ENCODE data around the gene CPNE6.

CPNE6 gene

GRCh38 chr14:24054646-24055045, 16.7 kb upstream of the CPNE6 start:
- DNase-seq (ENCODE audit: low read depth) = no peak

DNA sequence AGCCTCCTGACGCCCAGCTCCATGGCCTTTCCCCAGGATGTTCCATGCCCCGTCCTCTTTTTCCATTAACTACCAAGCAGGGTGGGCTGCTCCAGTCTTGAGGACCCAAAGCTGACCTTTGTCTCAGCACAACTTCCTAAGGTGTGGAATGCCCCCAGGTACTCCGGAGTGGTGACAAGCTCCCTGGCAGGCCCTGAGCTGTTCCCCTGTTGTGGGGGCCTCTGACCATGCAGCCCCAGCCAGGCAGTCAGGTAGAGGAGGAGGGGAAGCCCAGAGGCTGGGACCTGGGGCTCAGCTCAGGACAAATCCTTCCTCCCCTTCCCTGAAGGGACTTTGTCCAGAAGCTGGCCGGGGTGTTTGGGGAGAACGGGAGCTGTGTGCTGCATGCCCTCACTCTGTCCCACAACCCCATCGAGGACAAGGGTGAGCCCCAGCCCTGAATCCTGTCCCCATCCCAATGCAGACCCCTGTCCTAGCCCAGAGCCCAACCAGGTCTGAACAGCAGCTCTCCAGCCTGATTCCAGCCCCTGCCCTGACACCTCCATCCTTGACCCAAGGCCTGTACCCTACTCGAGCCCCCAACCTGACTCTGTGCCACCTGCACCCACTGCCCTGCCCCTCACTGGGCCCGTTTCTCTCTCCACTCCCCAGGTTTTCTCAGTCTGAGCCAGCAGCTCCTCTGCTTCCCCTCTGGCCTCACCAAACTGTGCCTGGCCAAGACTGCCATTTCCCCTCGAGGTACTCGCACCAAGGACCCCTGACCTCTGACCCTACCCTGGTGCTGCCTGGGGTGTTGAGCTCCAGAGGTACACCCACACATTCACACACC, 15.2 kb upstream of the CPNE6 start:
- DNase-seq (ENCODE audit: low read depth) = no peak

- DNase-seq (ENCODE audit: low read depth) = no peak
Observed at GRCh38 chr14:24056800-24057184, 14.6 kb upstream of the CPNE6 start.

DNA sequence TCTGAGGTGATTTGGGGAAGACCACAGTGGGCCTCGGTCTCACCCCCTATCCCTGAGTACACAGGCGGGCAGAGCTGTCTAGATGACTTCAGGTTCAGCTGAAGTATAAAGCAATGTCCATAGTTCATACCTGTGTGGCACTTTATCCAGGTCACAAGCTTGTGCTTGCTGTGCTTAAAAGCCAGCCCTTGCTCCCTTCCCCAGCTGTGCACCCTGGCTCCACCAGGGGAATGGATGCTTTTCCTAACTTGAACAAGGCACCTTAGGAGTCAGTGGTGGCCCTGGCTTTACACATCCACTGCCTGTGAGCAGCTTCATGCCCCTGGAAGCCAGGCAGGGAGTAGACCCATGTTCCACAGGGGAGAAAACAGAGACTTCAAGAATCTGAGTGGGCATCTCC, 14.1 kb upstream of the CPNE6 start:
- DNase-seq (ENCODE audit: low read depth) = no peak

GRCh38 chr14:24057867-24058259, 13.5 kb upstream of the CPNE6 start:
- DNase-seq (ENCODE audit: low read depth) = no peak

DNA sequence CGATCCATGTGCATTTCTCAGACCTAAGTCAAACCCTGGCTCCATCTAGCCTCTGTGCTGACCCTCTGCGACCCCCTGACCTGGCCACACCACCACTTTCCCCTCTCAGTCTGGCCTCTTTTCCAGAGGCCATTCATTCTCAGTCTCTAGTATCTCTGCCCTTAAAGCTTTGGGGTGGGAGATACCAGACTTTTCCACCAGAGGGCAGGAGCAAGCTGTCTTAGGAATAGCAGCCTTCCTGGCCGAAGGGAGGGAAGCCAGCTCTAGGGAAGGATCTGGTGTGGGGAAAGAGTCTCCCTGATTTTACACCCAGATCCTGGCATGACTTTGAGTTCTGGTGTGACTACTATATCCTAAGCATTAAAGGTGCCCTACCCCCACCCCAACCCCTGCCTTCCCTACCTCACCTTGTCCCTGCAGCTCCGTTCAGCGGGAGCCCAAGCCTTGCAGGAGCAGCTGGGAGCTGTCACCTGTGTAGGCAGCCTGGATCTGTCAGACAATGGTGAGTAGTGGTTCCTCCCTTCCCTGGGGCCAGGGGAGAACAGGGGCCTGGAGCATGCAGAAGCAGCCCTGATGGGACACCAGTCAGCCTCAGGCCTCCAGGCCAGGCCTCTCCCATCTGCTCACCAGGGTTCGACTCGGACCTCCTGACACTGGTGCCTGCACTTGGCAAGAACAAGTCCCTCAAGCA, 13.0 kb upstream of the CPNE6 start:
- peak; percentile 41 for DNase-seq (ENCODE audit: low read depth)

GRCh38 chr14:24058951-24059475, 12.3 kb upstream of the CPNE6 start:
- no peak for DNase-seq (ENCODE audit: low read depth)

DNA sequence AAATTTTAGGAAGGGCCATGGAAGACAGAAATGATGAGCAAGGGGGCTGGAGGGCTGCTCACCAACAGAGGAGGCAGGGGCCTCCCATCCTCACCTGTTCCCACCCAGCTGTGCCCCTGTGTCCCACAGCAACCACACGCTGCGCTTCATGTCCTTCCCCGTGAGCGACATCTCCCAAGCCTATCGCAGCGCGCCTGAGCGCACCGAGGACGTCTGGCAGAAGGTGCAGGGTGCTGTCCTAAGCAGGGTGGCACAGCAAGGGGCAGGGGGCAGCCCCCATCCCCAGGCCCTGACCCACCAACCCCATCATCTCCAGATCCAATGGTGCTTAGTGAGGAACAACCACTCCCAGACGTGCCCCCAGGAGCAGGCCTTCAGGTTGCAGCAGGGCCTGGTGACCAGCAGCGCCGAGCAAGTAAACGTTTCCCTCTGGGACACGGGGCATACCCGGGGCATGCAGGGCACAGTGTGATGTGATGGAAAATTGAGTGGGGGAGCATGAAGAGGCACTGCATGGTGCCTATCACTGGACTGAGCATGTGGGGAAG, 11.4 kb upstream of the CPNE6 start:
- DNase-seq (ENCODE audit: low read depth) = no peak

DNA sequence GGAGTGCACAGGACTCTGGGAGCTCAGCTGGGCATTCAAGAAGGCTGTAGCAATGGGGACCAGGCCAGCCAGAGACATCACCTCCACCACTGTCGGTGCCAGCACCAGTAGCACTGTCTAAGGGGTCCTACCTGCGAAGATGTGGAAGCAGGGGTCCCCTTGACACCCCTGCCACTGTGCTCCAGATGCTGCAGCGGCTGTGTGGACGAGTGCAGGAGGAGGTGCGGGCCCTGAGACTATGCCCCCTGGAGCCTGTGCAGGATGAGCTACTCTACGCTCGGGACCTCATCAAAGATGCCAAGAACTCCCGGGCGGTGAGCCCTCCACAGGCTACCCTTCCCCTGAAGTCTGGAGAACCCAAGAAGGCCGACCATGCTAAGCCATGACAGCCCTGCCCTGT, 10.9 kb upstream of the CPNE6 start:
- no peak for DNase-seq (ENCODE audit: low read depth)

GRCh38 chr14:24060984-24061913, 10.1 kb upstream of the CPNE6 start:
- DNase-seq (ENCODE audit: low read depth) = no peak

DNA sequence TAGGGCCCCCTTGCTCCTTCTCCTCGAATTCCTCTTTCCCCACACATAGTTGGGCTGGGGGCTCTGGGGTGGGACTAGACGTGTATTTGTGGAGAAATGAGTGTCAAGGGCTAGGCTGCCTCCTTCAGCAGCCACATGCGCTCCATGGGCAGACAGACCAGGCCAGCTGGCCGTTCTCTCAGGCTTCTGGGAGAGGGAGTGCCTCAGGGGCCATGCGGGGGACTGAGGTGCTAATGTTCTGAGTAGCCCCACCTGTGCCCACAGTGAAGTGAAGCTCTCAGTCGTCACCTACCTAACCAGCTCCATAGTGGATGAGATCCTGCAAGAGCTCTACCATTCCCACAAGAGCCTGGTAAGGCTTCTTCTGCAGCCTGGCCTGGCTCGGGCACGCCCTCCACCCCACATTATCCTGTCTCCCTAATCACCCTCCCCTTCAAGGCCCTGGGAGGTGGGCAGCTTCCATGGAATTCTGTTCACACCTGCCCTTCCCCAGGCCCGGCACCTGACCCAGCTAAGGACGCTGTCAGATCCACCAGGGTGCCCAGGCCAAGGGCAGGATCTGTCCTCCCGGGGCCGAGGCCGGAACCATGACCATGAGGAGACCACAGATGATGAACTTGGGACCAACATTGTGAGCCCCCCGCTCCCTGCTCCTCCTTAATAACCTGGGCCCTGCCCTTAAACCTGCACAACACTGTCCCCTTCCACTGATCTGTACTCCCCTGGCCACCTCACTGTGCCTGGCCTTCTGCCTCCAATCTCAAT, 9.0 kb upstream of the CPNE6 start:
- no peak for DNase-seq (ENCODE audit: low read depth)

DNA sequence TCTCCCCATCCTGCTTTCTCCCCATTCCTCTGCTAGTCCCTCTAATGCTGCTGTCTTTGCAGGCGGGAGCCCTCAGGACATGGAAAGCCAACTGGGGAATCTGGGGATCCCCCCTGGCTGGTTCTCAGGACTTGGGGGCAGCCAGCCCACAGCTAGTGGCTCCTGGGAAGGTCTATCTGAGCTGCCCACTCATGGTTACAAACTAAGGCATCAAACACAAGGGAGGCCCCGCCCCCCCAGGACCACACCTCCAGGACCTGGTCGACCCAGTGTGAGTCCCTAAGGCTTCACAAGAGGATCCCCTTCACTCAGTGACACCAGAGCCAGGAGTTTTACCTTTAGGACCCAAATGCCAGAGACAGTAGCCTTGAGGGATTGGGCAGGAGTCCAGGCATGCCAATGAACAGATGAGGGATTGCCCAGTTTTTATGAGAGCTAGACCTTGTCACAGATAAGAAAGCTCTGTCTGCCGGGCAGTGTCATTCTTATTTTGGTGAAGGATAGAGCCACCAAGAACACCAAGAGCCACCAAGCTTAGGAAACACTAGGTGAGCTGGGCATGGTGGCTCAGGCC, 8.0 kb upstream of the CPNE6 start:
- no peak for DNase-seq (ENCODE audit: low read depth)

DNA sequence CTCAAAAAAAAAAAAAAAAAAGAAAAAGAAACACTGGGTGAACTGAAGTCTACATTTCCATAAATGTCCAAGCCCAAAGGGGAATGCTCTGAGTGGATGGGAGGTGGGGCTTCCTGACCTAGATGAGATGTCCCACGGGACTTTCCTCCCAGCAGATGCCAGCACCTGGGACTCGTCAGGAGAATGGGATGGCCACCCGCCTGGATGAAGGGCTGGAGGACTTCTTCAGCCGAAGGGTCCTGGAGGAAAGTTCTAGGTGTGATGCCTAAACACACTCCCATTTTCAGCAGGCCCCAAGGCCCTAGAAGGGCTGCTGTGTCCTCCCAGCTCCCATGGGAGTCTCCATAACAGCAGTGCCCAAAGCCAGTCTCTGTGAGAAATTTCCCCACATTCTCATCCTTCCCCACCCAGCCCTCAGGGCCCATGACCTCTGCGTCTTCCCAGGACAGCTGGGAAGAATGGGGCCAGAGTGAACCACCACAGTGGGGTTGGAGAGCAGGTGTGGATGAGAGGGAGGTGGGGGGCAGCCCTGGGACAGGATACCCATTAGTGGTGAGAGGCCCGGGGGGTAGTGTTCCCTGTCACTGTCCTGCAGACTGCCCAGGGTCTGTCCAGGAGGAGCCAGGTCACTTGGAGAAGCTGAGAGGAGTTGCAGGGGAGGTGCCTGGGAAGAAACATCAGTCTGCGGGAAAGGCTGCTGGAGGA, 7.1 kb upstream of the CPNE6 start:
- no peak for DNase-seq (ENCODE audit: low read depth)

GRCh38 chr14:24064856-24065255, 6.5 kb upstream of the CPNE6 start:
- DNase-seq (ENCODE audit: low read depth) = no peak

DNA sequence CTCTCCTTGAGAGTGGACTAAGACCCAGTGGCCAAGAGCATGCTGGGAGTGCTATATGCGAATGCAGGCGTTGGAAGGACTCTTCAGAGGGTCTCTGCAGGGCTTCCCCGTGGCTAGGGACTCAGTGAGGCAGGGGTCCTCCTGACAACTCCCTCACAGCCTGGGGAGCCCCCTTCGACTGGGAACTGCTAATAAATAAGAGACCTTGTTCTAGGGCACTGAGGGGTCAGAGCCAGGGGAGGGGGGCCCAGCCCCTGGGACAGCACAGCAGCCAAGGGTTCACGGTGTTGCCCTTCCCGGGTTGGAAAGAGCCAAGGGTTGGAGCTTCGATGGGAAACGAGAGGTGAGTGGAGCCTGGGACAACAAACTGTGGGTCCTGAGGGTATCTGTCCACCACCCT, 6.0 kb upstream of the CPNE6 start:
- no peak for DNase-seq (ENCODE audit: low read depth)

DNA sequence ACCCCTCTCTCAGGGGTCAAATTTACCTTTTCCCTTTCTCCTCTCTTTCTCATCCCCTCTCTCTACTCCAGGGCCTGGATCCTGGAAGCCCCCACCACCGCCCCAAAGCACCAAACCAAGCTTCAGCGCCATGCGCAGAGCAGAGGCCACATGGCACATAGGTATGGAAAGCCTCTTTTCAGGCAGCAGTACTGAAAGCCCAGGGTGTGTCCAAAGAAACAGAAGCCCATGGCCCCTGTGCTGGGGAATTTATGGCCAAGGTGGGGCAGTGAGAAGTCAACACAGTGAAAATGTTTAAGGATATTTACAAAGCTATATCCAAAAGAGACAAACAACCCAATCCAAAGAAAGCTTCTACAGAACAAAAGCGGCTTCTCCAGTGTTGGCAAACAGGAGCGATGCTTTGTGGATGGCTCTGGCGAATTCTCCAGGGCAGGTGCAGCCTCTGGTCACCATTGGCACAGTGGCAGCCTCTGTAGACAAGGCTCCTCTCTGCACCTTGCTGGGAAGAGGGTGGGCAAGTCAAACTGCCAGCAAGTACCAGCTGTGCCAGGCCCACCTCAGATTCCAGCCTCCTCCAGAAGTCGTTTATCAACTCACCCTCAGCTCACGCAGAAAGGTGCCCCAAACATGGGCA, 4.7 kb upstream of the CPNE6 start:
- DNase-seq (ENCODE audit: low read depth) = no peak

DNA sequence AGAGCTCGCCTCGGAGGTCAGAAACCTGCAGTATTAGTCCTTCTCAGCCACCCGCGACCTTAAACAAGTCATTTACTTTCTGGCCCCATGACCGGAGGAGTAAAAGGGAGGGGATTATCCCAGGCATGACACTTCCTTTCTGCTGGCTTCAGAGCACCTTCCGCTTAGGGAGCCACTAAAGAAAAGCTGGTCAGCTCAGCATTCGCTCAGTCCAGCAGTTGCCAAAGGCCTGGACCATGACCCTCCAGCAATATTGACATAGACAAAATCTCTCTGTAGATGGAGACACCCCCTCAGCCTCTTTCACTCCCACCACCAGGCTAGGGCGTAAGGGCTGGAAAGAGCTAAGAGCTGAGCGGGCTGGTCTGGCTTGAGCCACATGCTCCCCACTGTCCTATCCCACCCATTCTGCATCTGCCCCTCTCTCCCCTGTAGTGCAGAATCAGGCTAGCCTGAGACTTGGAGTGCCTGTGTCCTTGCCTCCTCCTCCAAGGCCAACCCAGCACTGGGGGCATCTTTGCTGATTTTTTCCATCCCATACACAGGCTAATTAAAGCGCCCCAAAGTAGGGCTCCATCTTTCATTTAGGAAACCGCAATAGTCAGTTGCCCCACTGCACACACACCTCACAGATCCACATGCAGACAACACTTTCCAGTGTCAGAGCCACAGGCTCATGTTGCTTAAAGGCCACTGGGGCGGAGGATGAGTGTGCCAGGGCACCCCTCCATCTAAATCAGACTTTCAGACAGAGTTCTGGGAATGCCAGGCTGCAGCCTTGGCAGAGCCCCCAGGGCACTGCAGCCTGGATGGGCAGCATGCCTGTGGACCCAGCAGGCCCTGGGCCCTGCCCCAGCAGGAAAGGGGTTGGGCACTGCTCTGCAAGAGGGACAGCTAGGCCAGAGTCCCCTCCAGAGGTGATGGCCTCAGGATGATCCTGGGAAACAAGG, 4.0 kb upstream of the CPNE6 start:
- no peak for DNase-seq (ENCODE audit: low read depth)

- DNase-seq (ENCODE audit: low read depth) = no peak
Observed at GRCh38 chr14:24068711-24069410, 2.5 kb upstream of the CPNE6 start.

Measured in T follicular helper cell (primary cell).